RCC 7860 (cell line): ENCODE results near the gene DOCK6.

Experiments
- DNase-seq: peaks from one replicate; pipeline ENCODE4 v3.0.0-alpha.2; 2015; ENCODE audit warnings: low spot score
- FAIRE-seq: peaks from 2 replicates; lab custom pipeline; 2012; peaks lifted over from hg19 to GRCh38; lab: Jason Lieb, UNC

The DOCK6 gene

GRCh38 chr19:11225815-11226214 is 36.5 kb downstream of the DOCK6 start:
- DNase-seq (no peak), FAIRE-seq (no peak)

- DNase-seq, result no peak
- no peak for FAIRE-seq
Measured at GRCh38 chr19:11225172-11225571, 37.2 kb downstream of the DOCK6 start.

- FAIRE-seq (no peak), DNase-seq (no peak)
Measured at GRCh38 chr19:11224429-11224828, 37.9 kb downstream of the DOCK6 start.

- DNase-seq (no peak), FAIRE-seq (no peak)
Measured at GRCh38 chr19:11223200-11223599, 39.1 kb downstream of the DOCK6 start.

GRCh38 chr19:11221082-11221598 is 41.2 kb downstream of the DOCK6 start:
- DNase-seq (no peak), FAIRE-seq (no peak)

- FAIRE-seq (no peak), DNase-seq (no peak)
Measured at GRCh38 chr19:11214387-11214786, 47.9 kb downstream of the DOCK6 start.

GRCh38 chr19:11210656-11210928 is 51.7 kb downstream of the DOCK6 start:
- FAIRE-seq, result no peak
- no peak for DNase-seq

- FAIRE-seq, result no peak
- no peak for DNase-seq
Measured at GRCh38 chr19:11209839-11210655, 52.3 kb downstream of the DOCK6 start.

GRCh38 chr19:11208561-11209471 is 53.5 kb downstream of the DOCK6 start:
- FAIRE-seq (no peak), DNase-seq (no peak)

- DNase-seq, result no peak
- no peak for FAIRE-seq
Measured at GRCh38 chr19:11205939-11206570, 56.3 kb downstream of the DOCK6 start.

GRCh38 chr19:11204943-11205349 is 57.4 kb downstream of the DOCK6 start:
- DNase-seq (peak; percentile 43), FAIRE-seq (peak; percentile 81)

GRCh38 chr19:11204076-11204602 is 58.2 kb downstream of the DOCK6 start:
- FAIRE-seq (no peak), DNase-seq (no peak)

GRCh38 chr19:11203194-11204075 is 58.9 kb downstream of the DOCK6 start:
- FAIRE-seq (peak; percentile 38), DNase-seq (peak; percentile 78)

- DNase-seq (no peak), FAIRE-seq (no peak)
Measured at GRCh38 chr19:11202488-11203193, 59.7 kb downstream of the DOCK6 start.

GRCh38 chr19:11201791-11202190 is 60.5 kb downstream of the DOCK6 start:
- FAIRE-seq (no peak), DNase-seq (no peak)

GRCh38 chr19:11200931-11201330 is 61.4 kb downstream of the DOCK6 start:
- FAIRE-seq (no peak), DNase-seq (no peak)

- DNase-seq, result no peak
- no peak for FAIRE-seq
Measured at GRCh38 chr19:11200015-11200574, 62.2 kb downstream of the DOCK6 start.

GRCh38 chr19:11199517-11199916 is 62.8 kb downstream of the DOCK6 start:
- FAIRE-seq, result no peak
- DNase-seq, result no peak

GRCh38 chr19:11198769-11199424 is 63.4 kb downstream of the DOCK6 start:
- DNase-seq (no peak), FAIRE-seq (no peak)
